SK-N-SH treated with all-trans-retinoic acid at 6 μM for 48 hours (cell line): Measurements from ENCODE around the gene A3GALT2.
A peak's percentile ranks its signal among the peaks of the same experiment; 100 is the strongest.

Source experiments
- ATAC-seq: fragments of 200-7000 bp; cut with Tn5 transposase; 3 replicates; pipeline ENCODE4 v1.9.1; 2020; ENCODE audit warnings: mild to moderate bottlenecking, moderate library complexity
- BACH2 ChIP-seq: fragments of 250-450 bp; sonication (Bioruptor Pico); IDR thresholded peaks from 2 replicates; pipeline ENCODE4 v1.9.0; 2021; ENCODE audit warnings: mild to moderate bottlenecking, borderline replicate concordance
- CREB5 ChIP-seq: fragments of 250-450 bp; sonication (Bioruptor Pico); IDR thresholded peaks from 2 replicates; pipeline ENCODE4 v1.5.1; 2020; ENCODE audit warnings: low read depth, mild to moderate bottlenecking, moderate library complexity
- CSDC2 ChIP-seq: fragments of 250-450 bp; sonication (Bioruptor Pico); IDR thresholded peaks from 2 replicates; pipeline ENCODE4 v1.5.0; 2020; ENCODE audit warnings: mild to moderate bottlenecking, moderate library complexity
- CSRNP3 ChIP-seq: fragments of 250-450 bp; sonication (Bioruptor Pico); IDR thresholded peaks from 2 replicates; pipeline ENCODE4 v1.5.1; 2021; ENCODE audit warnings: mild to moderate bottlenecking, moderate library complexity
- ESRRG ChIP-seq: fragments of 250-450 bp; sonication (Bioruptor Pico); IDR thresholded peaks from 2 replicates; pipeline ENCODE4 v1.6.1; 2021; ENCODE audit warnings: mild to moderate bottlenecking
- GLIS3 ChIP-seq: fragments of 250-450 bp; sonication (Bioruptor Pico); IDR thresholded peaks from 2 replicates; pipeline ENCODE4 v1.5.0; 2020; ENCODE audit warnings: mild to moderate bottlenecking, moderate library complexity
- ISL1 ChIP-seq: fragments of 250-450 bp; sonication (Bioruptor Pico); IDR thresholded peaks from 2 replicates; pipeline ENCODE4 v2.1.2; 2022; ENCODE audit warnings: mild to moderate bottlenecking, moderate library complexity
- OSR1 ChIP-seq: fragments of 250-450 bp; sonication (Bioruptor Pico); IDR thresholded peaks from 2 replicates; pipeline ENCODE4 v1.8.0; 2022; ENCODE audit warnings: moderate library complexity, mild to moderate bottlenecking, inconsistent platforms
- PATZ1 ChIP-seq: fragments of 250-450 bp; sonication (Bioruptor Pico); IDR thresholded peaks from 2 replicates; pipeline ENCODE4 v1.8.0; 2020; ENCODE audit warnings: mild to moderate bottlenecking, moderate library complexity, borderline replicate concordance
- POU6F1 ChIP-seq: fragments of 250-450 bp; sonication (Bioruptor Pico); IDR thresholded peaks from 2 replicates; pipeline ENCODE4 v1.8.0; 2021; ENCODE audit warnings: low read depth, mild to moderate bottlenecking, moderate library complexity, borderline replicate concordance
- RARB ChIP-seq: fragments of 250-450 bp; sonication (Bioruptor Pico); IDR thresholded peaks from 2 replicates; pipeline ENCODE4 v1.8.0; 2021; ENCODE audit warnings: mild to moderate bottlenecking, moderate library complexity
- SNAI2 ChIP-seq: fragments of 250-450 bp; sonication (Bioruptor Pico); IDR thresholded peaks from 2 replicates; pipeline ENCODE4 v1.5.0; 2020; ENCODE audit warnings: mild to moderate bottlenecking, moderate library complexity
- TCF4 ChIP-seq: fragments of 250-450 bp; sonication (Bioruptor Pico); IDR thresholded peaks from 2 replicates; pipeline ENCODE4 v1.8.0; 2021; ENCODE audit warnings: mild to moderate bottlenecking, moderate library complexity, borderline replicate concordance
- TOX ChIP-seq: fragments of 250-450 bp; sonication (Bioruptor Pico); IDR thresholded peaks from 2 replicates; pipeline ENCODE4 v1.8.0; 2021; ENCODE audit warnings: mild to moderate bottlenecking, moderate library complexity, borderline replicate concordance
- TSHZ2 ChIP-seq: fragments of 250-450 bp; sonication (Bioruptor Pico); IDR thresholded peaks from 2 replicates; pipeline ENCODE4 v1.5.0; 2020; ENCODE audit warnings: mild to moderate bottlenecking, moderate library complexity
- ZC3H10 ChIP-seq: fragments of 250-450 bp; sonication (Bioruptor Pico); IDR thresholded peaks from 2 replicates; pipeline ENCODE4 v1.5.1; 2021; ENCODE audit warnings: mild to moderate bottlenecking, moderate library complexity
- ZFP3 ChIP-seq: fragments of 250-450 bp; sonication (Bioruptor Pico); IDR thresholded peaks from 2 replicates; pipeline ENCODE4 v1.5.0; 2020; ENCODE audit warnings: mild to moderate bottlenecking, moderate library complexity
- ZFP30 ChIP-seq: fragments of 450-650 bp; formaldehyde crosslinking; IDR thresholded peaks from 2 replicates; pipeline ENCODE4 v1.5.0; 2022; ENCODE audit warnings: mild to moderate bottlenecking, moderate library complexity
- ZNF565 ChIP-seq: fragments of 450-650 bp; formaldehyde crosslinking; conservative IDR thresholded peaks from 2 replicates; pipeline ENCODE4 v1.5.0; 2020; ENCODE audit warnings: low read depth, mild to moderate bottlenecking, moderate library complexity
- ZNF70 ChIP-seq: fragments of 450-650 bp; formaldehyde crosslinking; IDR thresholded peaks from 2 replicates; pipeline ENCODE4 v1.5.0; 2020; ENCODE audit warnings: mild to moderate bottlenecking, moderate library complexity
- ZNF8 ChIP-seq: fragments of 450-650 bp; formaldehyde crosslinking; IDR thresholded peaks from 2 replicates; pipeline ENCODE4 v1.5.0; 2020; ENCODE audit warnings: mild to moderate bottlenecking, moderate library complexity

A3GALT2 gene

GRCh38 chr1:33295450-33296081, 25.3 kb downstream of the A3GALT2 start:
- TF ChIP-seq ZNF565 (CRISPR knock-in tag) = no peak
- TF ChIP-seq TCF4 (CRISPR knock-in tag) = no peak
- no peak for TF ChIP-seq BACH2 (CRISPR knock-in tag)
- TF ChIP-seq ZNF70 = no peak
- no peak for TF ChIP-seq CREB5 (CRISPR knock-in tag)
- no peak for TF ChIP-seq ZFP3
- TF ChIP-seq ISL1 = no peak
- TF ChIP-seq SNAI2 (CRISPR knock-in tag) = no peak
- TF ChIP-seq ZFP30 (CRISPR knock-in tag) = no peak
- no peak for TF ChIP-seq TOX (CRISPR knock-in tag)
- no peak for TF ChIP-seq ESRRG (CRISPR knock-in tag)
- TF ChIP-seq POU6F1 = no peak
- no peak for TF ChIP-seq CSDC2
- no peak for TF ChIP-seq OSR1 (CRISPR knock-in tag)
- TF ChIP-seq GLIS3 = no peak

GRCh38 chr1:33295023-33295422, 25.9 kb downstream of the A3GALT2 start:
- no peak for TF ChIP-seq POU6F1
- ATAC-seq = no peak; the same call in 2 of the 3 replicates

More at GRCh38 chr1:33295450-33296081, 25.3 kb downstream of the A3GALT2 start:
- ATAC-seq = peak; percentile 96

GRCh38 chr1:33294071-33295010, 26.6 kb downstream of the A3GALT2 start:
- no peak for ATAC-seq
- no peak for TF ChIP-seq ZC3H10
- TF ChIP-seq BACH2 (CRISPR knock-in tag) = no peak
- no peak for TF ChIP-seq RARB
- no peak for TF ChIP-seq TSHZ2 (CRISPR knock-in tag)
- TF ChIP-seq TOX (CRISPR knock-in tag) = no peak

GRCh38 chr1:33292726-33293340, 28.1 kb downstream of the A3GALT2 start:
- no peak for ATAC-seq
- TF ChIP-seq CREB5 (CRISPR knock-in tag) (no peak), TCF4 (CRISPR knock-in tag) (no peak), ZNF8 (CRISPR knock-in tag) (no peak), SNAI2 (CRISPR knock-in tag) (no peak), ZFP30 (CRISPR knock-in tag) (no peak), PATZ1 (CRISPR knock-in tag) (no peak), ZNF565 (CRISPR knock-in tag) (no peak), CSDC2 (no peak), ESRRG (CRISPR knock-in tag) (no peak), CSRNP3 (no peak), RARB (no peak), ZNF70 (no peak)
